ENCODE measurements around the gene TMEM129. TPM values are rescaled to one million over a fixed set of nuclear protein-coding genes. Genes with fewer than 3 reads are reported as not detected.
A peak's percentile ranks its signal among the peaks of the same experiment; 100 is the strongest.

TMEM129 gene
- total RNA-seq, 1 donor from 2014 or later: 27.2 TPM

DNA sequence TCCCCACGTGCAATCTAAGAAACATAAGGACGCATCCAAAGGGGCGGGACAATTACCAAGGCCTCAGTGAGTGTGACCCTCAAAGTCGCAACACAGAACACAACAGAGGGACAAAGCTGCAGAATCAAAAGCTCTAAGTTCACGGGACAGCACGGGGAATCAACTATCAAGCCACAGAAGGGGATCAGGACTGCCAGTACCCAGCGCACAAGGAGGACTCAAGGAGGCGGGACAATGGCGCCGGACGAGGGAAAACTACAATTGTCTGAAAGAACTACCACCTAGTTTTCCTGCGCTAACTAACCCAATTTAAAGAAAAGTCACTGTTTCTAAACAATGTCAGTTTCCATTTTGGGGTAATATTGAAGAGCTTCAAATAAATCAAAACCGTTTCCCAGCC, 38.3 kb downstream of the TMEM129 start:
- Mint-ChIP-seq H3K27ac (ENCODE audit: unreplicated experiment) (peak overlapping the region; percentile 3), H3K36me3 (ENCODE audit: low read depth, unreplicated experiment) (no peaks in the 10 kb centered on the region), H3K9me3 (ENCODE audit: unreplicated experiment) (no peaks in the 10 kb centered on the region), H3K4me1 (ENCODE audit: unreplicated experiment) (no peaks in the 10 kb centered on the region), H3K4me3 (ENCODE audit: unreplicated experiment) (peak overlapping the region; percentile 86), H3K27me3 (ENCODE audit: unreplicated experiment) (peaks cover 4% of the 10 kb centered on the region)
- no peak for DNase-seq (ENCODE audit: low spot score)
- TF ChIP-seq, protein P1, sequence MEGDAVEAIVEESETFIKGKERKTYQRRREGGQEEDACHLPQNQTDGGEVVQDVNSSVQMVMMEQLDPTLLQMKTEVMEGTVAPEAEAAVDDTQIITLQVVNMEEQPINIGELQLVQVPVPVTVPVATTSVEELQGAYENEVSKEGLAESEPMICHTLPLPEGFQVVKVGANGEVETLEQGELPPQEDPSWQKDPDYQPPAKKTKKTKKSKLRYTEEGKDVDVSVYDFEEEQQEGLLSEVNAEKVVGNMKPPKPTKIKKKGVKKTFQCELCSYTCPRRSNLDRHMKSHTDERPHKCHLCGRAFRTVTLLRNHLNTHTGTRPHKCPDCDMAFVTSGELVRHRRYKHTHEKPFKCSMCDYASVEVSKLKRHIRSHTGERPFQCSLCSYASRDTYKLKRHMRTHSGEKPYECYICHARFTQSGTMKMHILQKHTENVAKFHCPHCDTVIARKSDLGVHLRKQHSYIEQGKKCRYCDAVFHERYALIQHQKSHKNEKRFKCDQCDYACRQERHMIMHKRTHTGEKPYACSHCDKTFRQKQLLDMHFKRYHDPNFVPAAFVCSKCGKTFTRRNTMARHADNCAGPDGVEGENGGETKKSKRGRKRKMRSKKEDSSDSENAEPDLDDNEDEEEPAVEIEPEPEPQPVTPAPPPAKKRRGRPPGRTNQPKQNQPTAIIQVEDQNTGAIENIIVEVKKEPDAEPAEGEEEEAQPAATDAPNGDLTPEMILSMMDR (IDR thresholded peaks at IDR 0.05; ENCODE audit: unreplicated experiment): no peak

DNA sequence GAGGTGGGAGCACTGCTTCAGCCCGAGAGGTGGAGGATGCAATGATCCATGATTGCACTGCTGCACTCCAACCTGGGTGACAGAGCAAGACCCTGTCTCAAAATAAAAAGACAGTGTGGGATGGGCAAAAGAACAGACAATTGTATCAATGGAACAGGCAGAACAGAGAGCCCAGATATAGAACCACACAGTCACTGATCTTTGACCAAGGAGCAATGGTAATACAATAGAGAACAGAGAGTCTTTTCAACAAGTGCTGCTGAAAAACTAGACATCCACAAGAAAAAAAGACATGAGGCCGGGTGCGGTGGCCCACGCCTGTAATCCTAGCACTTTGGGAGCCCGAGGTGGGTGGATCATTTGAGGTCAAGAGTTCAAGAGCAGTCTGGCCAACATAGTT, 42.9 kb downstream of the TMEM129 start:
- H3K4me3 Mint-ChIP-seq (ENCODE audit: unreplicated experiment): no peak overlapping the region

DNA sequence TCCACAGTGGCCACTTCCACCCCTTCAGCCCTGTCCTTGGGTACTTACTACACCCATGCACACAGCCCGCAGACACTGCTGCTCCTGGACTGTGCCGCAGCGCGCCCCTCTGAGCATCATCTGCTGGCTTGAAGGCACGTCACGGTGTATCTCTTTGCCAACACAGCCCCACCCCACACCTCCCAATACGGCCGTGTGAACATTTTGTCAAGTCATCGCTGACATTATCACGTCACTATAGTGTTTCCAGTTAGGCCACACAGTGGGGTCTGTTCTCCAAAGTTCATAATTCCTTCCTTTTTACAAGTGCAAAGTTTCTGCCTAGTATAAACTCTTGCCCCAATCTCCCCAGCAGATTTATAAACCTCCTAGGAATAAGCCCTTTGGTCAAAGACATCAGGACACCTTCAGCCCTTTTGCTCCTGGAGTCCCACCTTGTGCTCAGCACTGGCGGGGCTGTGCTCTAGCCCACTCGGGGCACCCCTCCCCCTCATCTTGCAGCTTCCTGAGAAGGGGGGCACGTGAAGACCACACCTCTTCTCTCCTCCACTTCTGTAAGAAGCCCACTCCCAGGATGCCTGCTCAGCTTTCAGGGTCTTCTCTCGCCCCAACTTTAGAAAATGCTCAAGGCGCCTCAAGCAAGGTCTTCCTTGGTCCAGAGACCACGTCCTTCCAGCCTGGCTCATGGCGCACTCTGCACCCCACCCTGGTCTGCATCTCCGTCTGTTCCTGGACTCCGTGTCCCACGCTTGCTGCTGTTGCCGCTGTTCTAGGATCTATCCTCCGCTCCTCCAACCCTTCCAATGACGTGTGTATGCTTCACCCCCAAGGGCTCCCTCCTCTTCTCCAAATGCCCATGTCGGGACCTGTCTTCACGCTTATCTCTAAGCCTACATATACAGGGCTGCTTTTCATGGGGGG, 44.3 kb downstream of the TMEM129 start:
- H3K9me3 Mint-ChIP-seq (ENCODE audit: unreplicated experiment): no peaks in the 10 kb centered on the region
- no peak overlapping the region for H3K27ac Mint-ChIP-seq (ENCODE audit: unreplicated experiment)
- DNase-seq (ENCODE audit: low spot score): no peak
- H3K4me1 Mint-ChIP-seq (ENCODE audit: unreplicated experiment): peaks cover 5% of the 10 kb centered on the region
- TF ChIP-seq, protein P1 (IDR thresholded peaks at IDR 0.05; ENCODE audit: unreplicated experiment): no peak
- peaks cover 5% of the 10 kb centered on the region for H3K27me3 Mint-ChIP-seq (ENCODE audit: unreplicated experiment)
- H3K4me3 Mint-ChIP-seq (ENCODE audit: unreplicated experiment): no peak overlapping the region
- no peaks in the 10 kb centered on the region for H3K36me3 Mint-ChIP-seq (ENCODE audit: low read depth, unreplicated experiment)

More for the DNA sequence above, 42.9 kb downstream of the TMEM129 start:
- DNase-seq (ENCODE audit: low spot score): no peak
- Mint-ChIP-seq H3K4me1 (ENCODE audit: unreplicated experiment) (peaks cover 2% of the 10 kb centered on the region), H3K36me3 (ENCODE audit: low read depth, unreplicated experiment) (no peaks in the 10 kb centered on the region), H3K27me3 (ENCODE audit: unreplicated experiment) (peaks cover 5% of the 10 kb centered on the region), H3K9me3 (ENCODE audit: unreplicated experiment) (no peaks in the 10 kb centered on the region), H3K27ac (ENCODE audit: unreplicated experiment) (no peak overlapping the region)
- TF ChIP-seq, protein P1 (IDR thresholded peaks at IDR 0.05; ENCODE audit: unreplicated experiment): no peak

DNA sequence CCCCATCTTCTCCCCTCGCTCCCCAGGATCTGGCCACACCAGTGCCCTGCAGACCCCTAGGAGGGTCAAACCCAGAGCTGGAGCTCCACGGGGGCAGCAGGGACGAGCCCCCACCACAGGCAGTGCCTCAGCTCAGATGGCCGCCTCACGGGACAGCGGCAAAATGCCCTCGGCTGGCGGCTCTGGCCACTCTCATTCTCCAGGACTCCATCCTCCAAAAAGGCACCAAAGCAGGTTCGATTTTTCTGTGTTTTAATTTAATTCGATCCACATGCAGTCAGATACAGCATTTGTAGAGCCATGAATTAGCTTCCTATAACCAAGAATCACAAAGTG, 45.4 kb downstream of the TMEM129 start:
- no peaks in the 10 kb centered on the region for H3K9me3 Mint-ChIP-seq (ENCODE audit: unreplicated experiment)
- TF ChIP-seq, protein P1 (IDR thresholded peaks at IDR 0.05; ENCODE audit: unreplicated experiment): no peak
- H3K36me3 Mint-ChIP-seq (ENCODE audit: low read depth, unreplicated experiment): peaks cover 4% of the 10 kb centered on the region
- no peak overlapping the region for H3K27ac Mint-ChIP-seq (ENCODE audit: unreplicated experiment)
- peaks cover 5% of the 10 kb centered on the region for H3K4me1 Mint-ChIP-seq (ENCODE audit: unreplicated experiment)
- DNase-seq (ENCODE audit: low spot score): no peak
- H3K27me3 Mint-ChIP-seq (ENCODE audit: unreplicated experiment): peaks cover 7% of the 10 kb centered on the region
- no peak overlapping the region for H3K4me3 Mint-ChIP-seq (ENCODE audit: unreplicated experiment)

DNA sequence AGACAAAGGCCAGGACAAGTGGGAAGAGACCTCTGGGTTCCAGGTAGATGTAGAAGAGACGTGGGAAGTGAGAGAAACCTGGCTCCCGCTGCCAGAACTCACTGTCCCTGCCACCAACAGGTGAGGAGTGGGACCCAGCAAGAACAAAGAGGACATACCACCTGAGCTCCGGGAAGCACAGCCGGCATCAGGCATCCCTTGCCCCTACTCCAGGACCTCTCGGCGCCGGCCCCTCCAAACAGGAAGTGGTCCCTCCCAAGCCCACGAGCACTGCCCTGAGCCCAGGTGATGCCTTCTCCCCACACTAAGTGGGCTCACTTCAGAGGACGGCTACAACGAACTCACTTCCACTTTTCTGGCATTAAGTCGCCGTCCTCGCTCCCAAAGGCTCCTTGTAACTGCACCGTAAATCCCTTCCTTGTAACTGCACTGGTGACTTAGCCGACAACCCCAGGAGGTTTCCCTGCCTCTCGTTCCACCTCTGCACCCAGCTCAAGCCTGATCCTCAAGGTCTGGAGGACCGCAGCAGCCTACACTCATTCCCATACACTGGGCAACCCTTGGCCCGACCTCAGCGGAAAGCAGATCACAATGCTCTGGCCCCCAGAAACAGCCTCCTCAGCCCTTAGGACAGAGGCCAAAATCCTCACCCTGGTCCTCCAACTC, 45.9 kb downstream of the TMEM129 start:
- Mint-ChIP-seq H3K27me3 (ENCODE audit: unreplicated experiment) (peaks cover 7% of the 10 kb centered on the region), H3K36me3 (ENCODE audit: low read depth, unreplicated experiment) (peaks cover 4% of the 10 kb centered on the region), H3K27ac (ENCODE audit: unreplicated experiment) (no peak overlapping the region), H3K4me1 (ENCODE audit: unreplicated experiment) (peaks cover 5% of the 10 kb centered on the region), H3K4me3 (ENCODE audit: unreplicated experiment) (no peak overlapping the region), H3K9me3 (ENCODE audit: unreplicated experiment) (no peaks in the 10 kb centered on the region)
- TF ChIP-seq, protein P1 (IDR thresholded peaks at IDR 0.05; ENCODE audit: unreplicated experiment): no peak
- DNase-seq (ENCODE audit: low spot score): no peak
